GM21576 (cell line): ENCODE measurements around the gene SHOC2.

Experiments used
- ATAC-seq: cut with Tn5 transposase; IDR thresholded peaks from one replicate; pipeline ENCODE4 v1.9.1; 2021; ENCODE audit warnings: mild to moderate bottlenecking, moderate library complexity; ENCODE audit not compliant: unreplicated experiment

The SHOC2 gene

GRCh38 chr10:111037858-111038257 lies 118.5 kb downstream of the SHOC2 start:
- no peak for ATAC-seq

- no peak for ATAC-seq
Measured at GRCh38 chr10:111039522-111039921, 120.1 kb downstream of the SHOC2 start.

- ATAC-seq, result no peak
Measured at GRCh38 chr10:111057006-111057405, 137.6 kb downstream of the SHOC2 start.
